Loucy (cell line): ENCODE data around the gene SF3B4.
A peak's percentile ranks its signal among the peaks of the same experiment; 100 is the strongest.

Source experiments
- H2AFZ ChIP-seq: fragments of 200-600 bp; sonication (generic); 2 replicates; pipeline ENCODE4 v1.6.0; 2016; ENCODE audit warnings: antibody characterized with exemption, mild to moderate bottlenecking, low read length, moderate library complexity
- H3F3A ChIP-seq: fragments of 200-600 bp; 2 replicates; pipeline ENCODE4 v1.6.0; 2016; ENCODE audit warnings: antibody characterized with exemption, low read depth, mild to moderate bottlenecking
- H3K27me3 ChIP-seq: fragments of 200-600 bp; sonication (generic); 2 replicates; pipeline ENCODE4 v1.6.1; 2014; ENCODE audit warnings: low read length, mild to moderate bottlenecking; ENCODE audit not compliant: insufficient read depth, poor library complexity, severe bottlenecking
- H3K36me3 ChIP-seq: fragments of 200-600 bp; sonication (generic); 2 replicates; pipeline ENCODE4 v1.6.1; 2016; ENCODE audit warnings: low read length; ENCODE audit not compliant: insufficient read depth
- H3K4me1 ChIP-seq: fragments of 200-600 bp; sonication (generic); 2 replicates; pipeline ENCODE4 v1.5.1; 2014; ENCODE audit warnings: low read length, mild to moderate bottlenecking; ENCODE audit not compliant: insufficient read depth, poor library complexity, severe bottlenecking
- H3K4me2 ChIP-seq: fragments of 200-600 bp; sonication (generic); 2 replicates; pipeline ENCODE4 v1.6.0; 2014; ENCODE audit warnings: antibody characterized with exemption, low read length, low read depth, mild to moderate bottlenecking; ENCODE audit not compliant: poor library complexity, severe bottlenecking
- H3K4me3 ChIP-seq: fragments of 200-600 bp; sonication (generic); 2 replicates; pipeline ENCODE4 v1.5.1; 2014; ENCODE audit warnings: low read length, mild to moderate bottlenecking, mixed read lengths; ENCODE audit not compliant: poor library complexity, severe bottlenecking
- H3K79me2 ChIP-seq: fragments of 200-600 bp; sonication (generic); 2 replicates; pipeline ENCODE4 v1.6.1; 2014; ENCODE audit warnings: low read length; ENCODE audit not compliant: insufficient read depth
- H3K9ac ChIP-seq: fragments of 200-600 bp; sonication (generic); 2 replicates; pipeline ENCODE4 v1.6.0; 2014; ENCODE audit warnings: mild to moderate bottlenecking, low read depth, low read length, moderate library complexity; ENCODE audit not compliant: poor library complexity, severe bottlenecking
- H3K9me2 ChIP-seq: fragments of 200-600 bp; sonication (generic); replicated peaks from 2 replicates; pipeline ENCODE4 v1.6.1; 2016; ENCODE audit warnings: low read depth, low read length, mixed read lengths
- H3K9me3 ChIP-seq: fragments of 200-600 bp; sonication (generic); 2 replicates; pipeline ENCODE4 v1.6.1; 2014; ENCODE audit warnings: mild to moderate bottlenecking, antibody characterized with exemption, low read length, low read depth; ENCODE audit not compliant: insufficient read depth
- H4K20me1 ChIP-seq: fragments of 200-600 bp; sonication (generic); 2 replicates; pipeline ENCODE4 v1.6.0; 2014; ENCODE audit warnings: antibody characterized with exemption, low read length, mild to moderate bottlenecking; ENCODE audit not compliant: insufficient read depth, poor library complexity, severe bottlenecking
- CTCF ChIP-seq: fragments of 200-600 bp; sonication (generic); conservative IDR thresholded peaks from 2 replicates; pipeline ENCODE4 v1.5.1; 2014; ENCODE audit warnings: mild to moderate bottlenecking, antibody characterized with exemption, low read length
- EZH2phosphoT487 ChIP-seq: fragments of 200-600 bp; IDR thresholded peaks from 2 replicates; pipeline ENCODE4 v1.6.1; 2018; ENCODE audit warnings: antibody characterized with exemption, mild to moderate bottlenecking, moderate library complexity, borderline replicate concordance

SF3B4 gene

GRCh38 chr1:149925345-149925744, 2.3 kb downstream of the SF3B4 start:
- H3K4me2 ChIP-seq: peak overlapping the region; percentile 95
- H3K36me3 ChIP-seq: peaks cover 34% of the 10 kb centered on the region; the same call in 1 of the 2 replicates

GRCh38 chr1:149923626-149924025, 4.0 kb downstream of the SF3B4 start:
- H3K4me3 ChIP-seq: no peak overlapping the region
- H2AFZ ChIP-seq: no peak overlapping the region
- no peak overlapping the region for H3K9ac ChIP-seq
- peaks cover 34% of the 10 kb centered on the region; the same call in 1 of the 2 replicates for H3K36me3 ChIP-seq
- TF ChIP-seq EZH2phosphoT487 (no peak), CTCF (no peak)
- H3K9me2 ChIP-seq: no peaks in the 10 kb centered on the region
- peaks cover 43% of the 10 kb centered on the region for H3K79me2 ChIP-seq
- H3K4me1 ChIP-seq: peaks cover 26% of the 10 kb centered on the region
- no peaks in the 10 kb centered on the region for H3K27me3 ChIP-seq
- no peaks in the 10 kb centered on the region for H3K9me3 ChIP-seq
- no peak overlapping the region for H3K4me2 ChIP-seq
- H3F3A ChIP-seq: peaks cover 2% of the 10 kb centered on the region; the same call in 1 of the 2 replicates
- H4K20me1 ChIP-seq: peaks cover 33% of the 10 kb centered on the region

More at GRCh38 chr1:149925345-149925744, 2.3 kb downstream of the SF3B4 start:
- no peak for TF ChIP-seq EZH2phosphoT487
- no peak for TF ChIP-seq CTCF
- H3K4me1 ChIP-seq: peaks cover 28% of the 10 kb centered on the region
- H2AFZ ChIP-seq: no peak overlapping the region
- no peaks in the 10 kb centered on the region for H3K9me2 ChIP-seq
- H3K9ac ChIP-seq: peak overlapping the region; percentile 97
- H3K4me3 ChIP-seq: peak overlapping the region; percentile 90
- no peaks in the 10 kb centered on the region for H3K9me3 ChIP-seq
- H3F3A ChIP-seq: peaks cover 2% of the 10 kb centered on the region; the same call in 1 of the 2 replicates
- H3K27me3 ChIP-seq: no peaks in the 10 kb centered on the region
- peaks cover 43% of the 10 kb centered on the region for H3K79me2 ChIP-seq
- peaks cover 33% of the 10 kb centered on the region for H4K20me1 ChIP-seq

GRCh38 chr1:149917571-149918144, 9.9 kb downstream of the SF3B4 start, which contains the start of gene SV2A:
Gene SV2A, minus strand, starts transcription at chr1:149917844. Its CDS starts 4,004 bp downstream, at chr1:149913840.
- Histone ChIP-seq H4K20me1 (peaks cover 29% of the 10 kb centered on the region), H3K79me2 (peaks cover 56% of the 10 kb centered on the region), H3K4me1 (peaks cover 50% of the 10 kb centered on the region), H3K27me3 (no peaks in the 10 kb centered on the region), H3K9ac (peak within 1 kb of the TSS; percentile 91), H3K36me3 (peaks cover 13% of the 10 kb centered on the region; the same call in 1 of the 2 replicates), H3F3A (no peaks in the 10 kb centered on the region), H3K4me2 (peak within 1 kb of the TSS; percentile 89), H2AFZ (peak within 1 kb of the TSS; percentile 91), H3K9me2 (no peaks in the 10 kb centered on the region), H3K9me3 (no peaks in the 10 kb centered on the region), H3K4me3 (peak within 1 kb of the TSS; percentile 93)
- TF ChIP-seq EZH2phosphoT487 (no peak), CTCF (no peak)
